NCI-H1930 (cell line): ENCODE data around the gene PTH2R.
"Not testable (repeated sequence)": the region's sequence is repeated elsewhere in the genome, so short reads cannot be mapped to it uniquely, and the experiment has no call there.

Experiments
- DNase-seq, 2 experiments: peaks; one replicate each; lab custom pipeline; 2025; lab: John Stamatoyannopoulos, UW

Gene PTH2R

DNA sequence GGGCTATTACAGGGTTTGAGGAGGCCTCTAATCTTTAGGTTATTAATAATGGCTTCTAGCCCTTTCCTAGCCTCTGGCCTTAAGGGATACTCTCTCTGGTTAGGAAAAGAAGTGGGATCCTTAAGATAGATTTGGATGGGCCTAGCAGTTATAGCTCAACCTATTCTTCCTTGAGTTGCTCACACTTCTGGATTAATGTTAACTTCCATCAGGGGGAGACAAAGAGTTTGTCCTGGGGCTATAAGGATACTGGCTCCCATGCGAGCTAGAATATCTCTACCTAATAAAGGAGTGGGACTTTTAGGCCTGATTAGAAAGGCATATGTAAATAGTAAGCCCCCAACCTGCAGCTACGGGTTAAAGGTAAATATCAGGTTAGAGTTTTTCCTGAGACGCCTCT is 14.3 kb upstream of the PTH2R start:
- no peak for DNase-seq

DNA sequence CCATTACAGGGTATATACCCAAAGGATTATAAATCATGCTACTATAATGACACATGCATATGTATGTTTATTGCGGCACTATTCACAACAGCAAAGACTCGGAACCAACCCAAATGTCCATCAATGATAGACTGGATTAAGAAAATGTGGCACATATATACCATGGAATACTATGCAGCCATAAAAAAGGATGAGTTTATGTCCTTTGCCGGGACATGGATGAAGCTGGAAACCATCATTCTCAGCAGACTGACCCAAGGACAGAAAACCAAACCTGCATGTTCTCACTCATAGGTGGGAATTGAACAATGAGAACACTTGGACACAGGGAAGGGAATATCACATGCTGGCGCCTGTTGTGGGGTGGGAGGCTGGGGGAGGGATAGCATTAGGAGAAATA is 9.8 kb upstream of the PTH2R start:
- not testable (repeated sequence) for DNase-seq

DNA sequence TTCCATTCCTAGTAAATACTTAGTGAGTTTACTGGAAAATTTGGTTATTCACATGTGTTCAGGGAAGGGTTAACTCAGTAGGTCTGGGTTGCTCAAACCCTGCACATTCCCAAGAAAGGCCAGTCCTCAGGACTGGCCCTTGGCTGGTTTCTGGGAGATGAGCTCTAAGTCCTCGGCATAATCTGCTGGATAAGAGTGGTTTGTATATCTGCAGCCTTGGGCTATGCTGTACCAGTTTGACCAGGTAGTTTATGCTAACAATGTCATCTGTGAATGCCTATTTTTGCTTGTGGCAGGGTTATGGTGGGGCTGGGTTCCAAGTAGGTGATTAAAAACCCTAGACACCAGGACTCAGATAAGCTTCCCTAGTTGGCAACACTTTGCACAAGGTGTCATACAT is 7.4 kb upstream of the PTH2R start:
- no peak for DNase-seq

DNA sequence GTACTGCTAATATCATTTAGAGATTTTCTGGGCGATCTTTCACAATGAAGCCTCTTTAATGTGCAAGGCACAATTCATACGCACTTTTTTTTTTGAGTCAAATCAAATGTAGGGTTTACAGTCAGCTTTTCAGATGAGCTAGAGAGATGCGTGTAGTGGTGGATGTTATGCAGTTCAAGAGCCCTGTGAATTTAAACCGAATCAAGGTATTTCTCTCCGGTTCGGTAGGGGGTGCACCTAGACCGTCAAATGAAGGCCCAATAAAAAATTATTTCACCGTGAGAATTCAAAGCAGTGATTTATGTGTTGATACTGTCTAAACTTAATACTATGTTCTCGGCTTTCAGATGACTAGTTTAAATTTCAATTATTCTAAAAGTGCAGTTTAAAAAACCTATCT is 1.1 kb downstream of the PTH2R start:
- peak; percentile 31 to 41 for DNase-seq

DNA sequence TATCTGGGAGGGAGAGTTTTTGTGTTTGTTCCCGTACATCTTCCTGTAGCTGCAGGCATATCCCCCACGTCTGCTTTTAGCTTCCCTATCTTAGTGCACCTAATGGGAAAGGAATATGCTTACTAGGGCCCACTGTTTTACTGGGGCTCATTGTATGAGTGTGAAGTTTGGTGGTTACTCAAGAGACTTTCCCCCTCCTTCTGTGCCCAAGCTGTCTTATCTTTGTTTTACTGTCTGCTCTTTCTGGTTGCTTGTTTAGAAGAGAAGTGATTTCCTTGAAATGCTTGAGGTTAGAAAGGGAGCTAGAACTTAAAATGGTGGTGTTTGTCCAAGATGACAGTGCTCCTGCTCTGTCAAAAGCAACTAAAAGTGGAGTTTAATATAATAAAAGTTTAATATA is 7.3 kb downstream of the PTH2R start:
- no peak for DNase-seq

DNA sequence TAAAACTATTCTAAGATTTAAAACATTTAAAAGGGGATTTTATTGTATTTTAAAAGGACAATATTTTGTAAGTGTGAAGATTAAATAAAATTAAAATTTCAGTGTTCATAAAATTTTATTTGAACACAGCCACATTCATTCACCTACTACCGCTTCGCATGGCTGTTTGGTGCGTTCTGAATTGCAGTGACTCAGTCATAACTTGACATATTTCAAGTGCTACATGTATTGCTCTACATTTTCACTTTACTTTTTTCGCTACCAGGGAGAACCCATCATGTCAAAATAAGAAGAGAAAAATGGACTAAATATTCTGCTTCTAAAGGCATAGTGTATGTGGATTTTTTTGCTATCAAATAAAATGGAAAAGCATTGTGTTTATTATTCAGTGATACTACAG is 8.7 kb downstream of the PTH2R start:
- no peak for DNase-seq

DNA sequence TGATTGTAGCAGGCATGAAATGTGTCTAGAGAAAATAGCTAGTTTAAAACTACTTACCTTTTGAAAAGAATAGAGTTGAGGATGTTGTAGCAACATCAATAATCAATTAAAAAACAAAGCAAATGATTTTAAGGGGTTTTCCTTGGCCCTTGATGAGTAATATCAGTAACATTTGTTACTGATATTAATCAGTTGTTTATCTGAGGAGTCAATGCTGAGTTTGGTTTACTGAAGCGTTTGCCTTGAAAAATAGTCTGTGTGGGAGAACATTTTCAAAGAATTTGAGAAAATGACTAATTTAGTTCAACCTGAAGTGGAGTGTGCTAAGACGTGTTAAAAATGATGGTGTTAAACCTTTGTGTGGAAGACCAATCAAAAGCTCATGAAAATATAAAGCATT is 9.3 kb downstream of the PTH2R start:
- DNase-seq, result no peak

DNA sequence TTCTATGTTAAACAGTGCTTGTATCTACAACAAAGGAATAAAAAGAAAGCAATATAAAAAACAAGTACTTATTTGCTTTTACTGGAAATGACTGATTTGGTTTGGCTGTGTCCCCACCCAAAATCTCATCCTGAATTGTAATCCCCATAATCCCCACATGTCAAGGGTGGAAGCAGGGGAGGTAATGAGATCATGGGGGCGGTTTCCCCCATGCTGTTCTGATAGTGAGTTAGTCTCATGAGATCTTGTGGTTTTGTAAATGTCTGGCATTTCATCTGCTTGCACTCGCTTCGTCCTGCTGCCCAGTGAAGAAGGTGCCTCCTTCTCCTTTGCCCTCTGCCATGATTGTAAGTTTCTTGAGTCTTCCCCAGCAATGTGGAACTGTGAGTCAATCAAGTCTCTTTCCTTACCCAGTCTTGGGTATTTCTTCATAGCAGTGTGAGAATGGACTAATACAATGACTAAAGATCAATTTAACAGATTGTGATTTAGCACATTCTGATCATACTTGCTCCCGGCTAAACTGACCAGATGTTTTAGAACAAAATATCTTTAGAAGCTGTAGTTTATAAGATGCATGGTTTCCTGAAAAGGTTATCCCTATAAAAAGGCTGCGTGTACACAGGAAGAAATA is 19.9 kb downstream of the PTH2R start:
- DNase-seq, result no peak

DNA sequence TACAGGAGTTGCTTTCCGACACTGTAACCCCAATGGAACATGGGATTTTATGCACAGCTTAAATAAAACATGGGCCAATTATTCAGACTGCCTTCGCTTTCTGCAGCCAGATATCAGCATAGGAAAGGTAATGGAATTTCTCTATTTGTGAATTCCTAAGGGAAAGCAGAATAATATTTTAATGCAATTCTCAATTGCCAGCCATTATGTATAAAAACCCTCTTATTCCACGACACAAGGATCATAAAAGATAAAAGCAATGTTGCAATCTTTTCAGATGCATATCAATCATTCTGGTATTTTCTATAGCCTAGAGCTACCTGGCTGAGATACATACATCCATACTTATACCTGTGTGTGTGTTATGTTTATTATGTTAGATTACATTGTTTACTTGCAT is 31.2 kb downstream of the PTH2R start:
- no peak for DNase-seq

DNA sequence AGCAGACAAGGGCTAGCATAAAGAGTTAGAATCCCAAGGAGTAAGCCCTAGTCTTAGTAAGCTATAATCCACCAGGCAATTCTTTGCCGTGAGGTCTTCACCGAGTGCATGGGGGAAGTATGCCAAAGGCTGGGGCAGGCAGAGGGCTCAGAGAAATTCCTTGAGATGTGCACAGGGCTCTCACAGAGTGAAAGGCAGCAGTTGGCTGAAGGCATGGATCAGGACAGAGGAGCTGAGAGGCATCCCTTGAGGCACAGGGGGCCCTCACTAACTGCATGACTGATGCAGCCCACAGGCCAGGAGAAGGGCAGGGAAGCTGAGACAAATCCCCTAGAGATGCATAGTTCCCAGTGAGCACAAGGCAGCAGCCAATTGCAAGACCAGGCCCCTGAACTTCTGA is 34.1 kb downstream of the PTH2R start:
- DNase-seq, result no peak

DNA sequence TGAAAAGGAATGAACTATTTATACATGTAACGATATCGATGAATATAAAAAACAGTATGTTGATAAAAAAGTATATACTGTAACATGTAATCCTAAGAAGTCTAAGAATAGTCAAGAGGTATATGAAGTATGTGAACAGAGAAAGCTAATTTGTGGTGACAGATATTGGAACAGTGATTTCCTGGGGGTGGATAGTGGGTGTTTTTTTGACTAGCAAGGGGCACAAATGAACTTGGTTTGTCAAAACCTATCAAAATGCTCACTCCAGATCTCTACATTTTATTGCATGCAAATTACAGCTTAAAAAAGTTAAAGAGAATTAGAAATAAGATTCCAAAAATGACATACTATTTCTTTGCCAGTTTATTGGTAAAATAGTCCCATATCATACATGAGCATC is 35.4 kb downstream of the PTH2R start:
- no peak for DNase-seq

DNA sequence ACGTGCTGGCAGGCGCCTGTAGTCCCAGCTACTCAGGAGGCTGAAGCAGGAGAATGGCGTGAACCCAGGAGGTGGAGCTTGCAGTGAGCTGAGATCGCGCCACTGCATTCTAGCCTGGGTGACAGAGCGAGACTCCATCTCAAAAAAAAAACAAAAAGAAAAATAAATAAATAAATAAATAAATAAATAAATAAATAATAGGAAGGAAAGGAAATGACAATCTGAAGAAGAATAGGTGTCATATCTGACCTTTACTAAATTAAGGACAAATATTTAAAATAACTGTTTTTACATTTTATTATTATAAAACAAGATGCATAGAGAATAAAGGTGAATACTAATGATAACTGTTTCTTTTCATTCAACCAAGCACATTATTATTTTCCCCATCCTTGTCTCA is 40.9 kb downstream of the PTH2R start:
- not testable (repeated sequence) for DNase-seq

DNA sequence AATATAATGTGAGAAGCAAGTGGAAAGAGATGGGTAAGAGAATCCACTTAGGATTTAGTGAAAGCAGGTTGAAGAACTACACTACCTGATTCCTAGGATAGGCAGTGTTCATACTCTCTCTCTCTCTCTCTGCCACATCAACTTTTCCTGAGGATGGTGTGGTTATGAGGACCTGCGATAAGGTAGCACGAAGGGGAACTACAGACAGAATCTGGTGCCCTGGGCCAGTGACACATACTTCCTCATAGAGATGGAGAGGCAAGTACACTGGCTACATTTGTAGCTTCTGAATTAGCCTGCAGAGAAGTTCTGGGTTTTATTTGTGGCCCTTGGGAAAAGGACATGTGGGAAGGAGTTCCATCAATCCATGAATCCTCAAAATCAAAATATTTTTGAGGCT is 44.5 kb downstream of the PTH2R start:
- no peak for DNase-seq

DNA sequence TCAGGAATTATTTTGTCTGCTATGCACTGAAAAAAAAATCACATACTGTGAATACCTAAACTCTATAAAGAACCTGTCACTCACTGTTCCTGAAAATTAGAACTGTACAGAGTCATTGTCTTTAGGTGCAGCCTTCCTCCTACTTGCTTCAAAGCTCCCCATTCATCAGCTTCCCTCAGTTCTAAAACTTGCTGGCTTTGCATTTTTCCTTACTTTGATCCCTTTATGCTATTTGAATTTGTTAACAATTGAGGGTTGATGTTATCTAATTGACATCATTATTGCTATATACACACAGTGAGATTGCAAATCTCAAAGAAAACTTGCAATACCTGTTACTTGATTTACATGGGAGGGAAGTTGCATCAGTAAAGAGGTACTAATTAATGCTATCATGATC is 48.3 kb downstream of the PTH2R start:
- DNase-seq, result no peak

DNA sequence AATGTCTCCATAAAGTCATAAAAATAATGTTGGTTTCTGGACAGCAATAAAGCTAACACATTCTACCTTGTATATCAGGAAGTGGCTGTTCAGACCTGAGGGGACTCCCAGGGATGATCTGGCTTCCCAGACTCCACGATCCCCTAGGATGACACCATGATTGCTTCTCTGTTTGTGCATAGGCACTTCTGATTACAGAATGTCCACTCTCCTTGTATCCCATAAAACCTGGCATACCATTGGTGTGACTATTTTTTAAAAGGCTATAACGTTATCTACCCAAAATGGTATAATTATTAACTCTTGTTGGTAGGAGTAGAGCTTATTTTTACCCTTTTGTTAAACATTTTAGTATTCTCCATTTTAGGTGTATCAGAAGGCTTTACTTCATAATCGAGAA is 57.1 kb downstream of the PTH2R start:
- no peak for DNase-seq

DNA sequence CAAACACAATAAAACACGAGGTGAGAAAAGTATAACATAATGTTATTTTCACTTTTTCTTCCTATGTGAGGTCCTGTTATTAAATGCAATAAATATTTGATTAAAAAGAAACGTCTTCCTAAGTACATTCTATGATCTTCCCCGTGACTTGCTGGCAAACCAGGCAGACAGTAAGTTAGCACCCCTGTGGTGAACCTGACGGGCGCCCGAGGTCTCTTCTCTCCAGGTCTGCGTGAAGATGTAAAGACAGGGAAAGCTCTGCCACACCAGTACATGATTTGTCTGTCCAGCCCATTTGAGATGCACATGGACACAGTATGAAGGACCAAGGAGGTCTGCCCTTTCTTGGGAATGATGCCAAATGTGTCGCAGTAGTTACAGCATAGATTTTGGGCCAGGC is 57.6 kb downstream of the PTH2R start:
- no peak for DNase-seq

DNA sequence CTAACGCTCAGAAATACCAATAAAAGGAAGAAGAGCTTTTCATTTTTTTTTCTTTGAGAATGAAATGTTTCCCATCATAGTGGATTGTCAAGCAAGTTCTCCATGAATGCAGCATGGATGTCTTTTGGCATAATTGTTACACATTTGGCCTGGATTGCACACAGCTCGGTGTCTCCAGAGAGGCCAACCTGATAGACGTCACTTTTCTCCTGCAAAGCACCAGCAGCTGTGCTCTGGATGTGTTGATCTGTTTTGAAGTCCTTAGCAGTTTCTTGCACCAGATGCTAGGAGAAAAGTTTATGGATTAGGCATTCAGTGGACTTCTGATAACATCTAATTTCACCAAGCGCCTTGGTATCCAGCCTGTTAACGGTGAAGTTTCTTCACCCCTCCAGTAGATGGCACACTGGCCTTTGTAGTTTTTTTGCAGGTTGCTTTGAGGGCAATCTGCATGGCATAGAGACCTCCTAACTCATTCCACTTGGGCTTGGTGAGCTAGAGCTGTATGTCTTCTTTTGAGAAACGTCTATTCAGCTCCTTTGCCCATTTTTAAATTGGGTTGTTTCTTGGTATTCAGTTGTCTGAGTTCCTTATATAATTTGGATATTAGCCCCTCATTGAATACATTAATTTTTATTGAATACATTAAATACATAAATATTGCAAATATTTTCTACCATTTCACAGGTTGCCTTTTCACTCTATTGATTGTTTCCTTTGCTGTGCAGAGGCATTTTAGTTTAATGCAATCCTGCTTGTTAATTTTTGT is 59.7 kb downstream of the PTH2R start:
- DNase-seq, result peak; percentile 38 to 40

DNA sequence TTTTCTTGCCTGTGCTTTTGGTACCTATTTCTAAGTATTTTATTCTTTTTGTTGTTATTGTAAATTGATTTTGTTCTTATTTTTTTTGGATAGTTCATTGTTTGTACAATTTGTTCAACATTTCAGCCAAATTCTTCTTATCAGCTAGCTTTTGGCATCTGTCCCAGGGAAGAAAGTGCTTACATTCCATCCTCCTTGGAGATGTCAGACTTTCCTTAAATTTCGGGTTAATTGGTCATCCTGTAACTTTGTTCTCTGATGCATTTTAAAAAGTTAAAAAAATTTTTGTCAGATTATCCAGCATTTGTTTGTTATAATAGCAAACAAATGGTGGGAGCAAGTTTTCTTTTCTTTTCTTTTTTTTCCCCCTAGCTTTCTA is 60.3 kb downstream of the PTH2R start:
- DNase-seq, result no peak

DNA sequence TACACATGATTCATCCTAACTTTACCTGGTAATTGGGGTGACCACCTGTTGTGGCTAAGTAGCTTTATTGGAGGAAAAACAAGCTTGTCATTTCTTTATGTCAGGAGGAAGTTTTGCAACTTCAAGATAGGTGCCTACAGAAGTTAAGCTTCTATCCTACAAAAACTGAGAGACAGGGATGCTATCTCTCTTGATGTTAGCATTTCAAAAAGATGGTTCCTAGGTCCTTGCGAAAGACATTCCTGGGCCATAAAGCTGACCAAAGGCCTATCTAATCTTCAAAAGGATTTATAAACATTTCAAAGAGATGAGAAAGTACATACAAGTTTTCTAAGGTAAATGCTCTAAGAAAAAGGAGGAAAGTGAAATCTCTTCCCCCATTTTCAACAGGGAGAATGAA is 61.0 kb downstream of the PTH2R start:
- DNase-seq, result no peak

DNA sequence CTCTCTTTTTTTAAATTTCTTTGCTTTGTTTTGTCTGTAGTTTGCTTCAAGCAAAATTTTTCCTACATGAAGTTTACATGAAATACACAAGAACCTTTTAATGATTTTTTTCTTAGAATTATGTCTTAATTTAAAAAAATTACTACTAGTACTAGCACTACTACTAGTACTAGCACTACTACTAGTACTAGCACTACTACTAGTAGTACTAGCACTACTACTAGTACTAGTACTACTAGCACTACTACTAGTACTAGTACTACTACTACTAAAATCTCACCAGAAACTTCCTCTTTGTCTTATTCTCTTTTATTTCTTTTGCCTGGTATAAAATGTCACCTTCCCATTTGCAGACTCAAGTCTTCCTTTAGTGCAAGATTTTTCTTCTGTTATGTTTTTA is 71.1 kb downstream of the PTH2R start:
- DNase-seq, result no peak

DNA sequence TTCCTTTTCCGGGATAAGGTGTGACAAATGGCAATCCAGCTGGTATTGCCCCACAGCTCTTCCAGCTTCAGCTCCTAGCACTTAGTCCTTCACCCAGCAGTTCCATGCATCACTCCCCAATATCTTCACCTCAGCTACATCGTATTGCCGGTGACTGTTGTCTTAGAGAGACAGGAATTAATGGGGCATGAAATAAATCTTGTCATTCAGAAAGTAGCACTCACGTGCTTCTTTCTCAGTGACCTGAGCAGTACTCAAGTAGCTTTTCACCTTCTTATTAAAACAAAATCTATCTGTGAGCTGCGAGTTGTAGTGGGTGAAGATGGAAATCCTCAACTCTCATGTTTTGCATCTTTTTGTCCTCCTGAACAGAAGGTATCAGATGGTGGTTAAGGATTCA is 72.8 kb downstream of the PTH2R start:
- no peak for DNase-seq

DNA sequence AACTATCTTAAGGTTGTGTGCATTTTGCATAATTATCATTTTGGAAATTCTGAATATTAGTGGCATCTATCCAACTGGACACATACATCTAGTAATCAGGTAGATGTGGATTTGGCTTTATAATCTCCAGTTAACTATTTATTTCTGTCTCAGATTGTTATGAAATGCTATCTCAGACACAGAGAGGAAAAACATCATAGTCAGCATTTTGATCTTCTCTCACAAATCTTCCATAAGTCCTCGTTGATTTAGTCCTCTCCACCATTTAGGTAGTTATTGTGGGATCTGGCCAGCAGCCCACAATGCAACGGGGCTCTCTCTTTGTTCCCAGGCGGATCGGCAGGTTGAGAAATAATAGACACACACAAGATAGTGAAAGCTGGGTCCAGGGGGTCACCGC is 75.4 kb downstream of the PTH2R start:
- DNase-seq, result not testable (repeated sequence)

DNA sequence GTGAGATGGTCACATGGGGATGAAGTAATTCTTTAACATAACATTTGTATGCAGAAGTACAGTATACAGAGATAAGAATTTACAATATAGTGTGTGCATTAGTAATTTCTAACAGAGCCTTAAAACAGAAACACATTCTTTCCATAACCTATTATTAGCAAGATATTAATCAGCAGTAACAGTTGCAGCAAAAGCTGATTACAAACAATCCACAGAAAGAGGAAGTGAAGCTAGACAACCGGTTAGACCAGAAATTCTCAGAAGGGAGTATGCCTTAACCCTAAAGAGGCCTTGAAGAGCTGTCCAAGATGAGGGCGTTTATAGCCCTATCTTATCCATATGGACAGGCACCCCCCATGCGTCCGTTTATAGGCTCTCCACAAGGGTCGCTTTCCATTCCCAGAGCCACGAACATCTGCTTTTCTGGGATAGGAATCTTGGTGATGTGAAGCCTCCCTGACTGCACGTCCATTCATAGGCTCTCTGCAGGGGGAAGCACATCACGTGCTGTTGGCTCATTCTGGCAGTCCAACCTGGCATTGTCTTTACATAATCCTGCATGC is 75.9 kb downstream of the PTH2R start:
- DNase-seq, result not testable (repeated sequence)

DNA sequence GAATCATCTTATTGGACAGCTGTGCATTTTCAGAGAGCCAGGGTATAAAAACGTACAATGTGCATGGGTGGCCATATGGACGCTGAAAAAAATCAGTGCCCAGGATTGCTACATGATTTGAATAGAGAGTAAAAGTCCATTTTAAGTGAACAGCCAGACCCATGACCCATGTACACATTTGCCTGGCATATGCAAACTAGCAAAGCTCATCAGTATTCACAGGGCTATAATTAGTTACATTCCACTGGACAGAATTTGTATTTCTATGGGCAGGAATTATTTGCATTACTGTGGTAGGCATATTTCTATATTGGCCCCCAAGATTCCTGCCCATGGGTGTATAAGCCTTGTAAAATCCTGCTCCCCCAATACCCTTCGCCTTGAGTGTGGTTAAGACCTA is 78.8 kb downstream of the PTH2R start:
- no peak for DNase-seq
